IMR-90 (cell line): ENCODE measurements around the gene CAPZA1. TPM values are rescaled to one million over a fixed set of nuclear protein-coding genes. Genes with fewer than 3 reads are reported as not detected.

Source experiments
- ATAC-seq: fragments of 200-7000 bp; cut with Tn5 transposase; 2 replicates; pipeline ENCODE4 v1.9.1; 2020; ENCODE audit warnings: low read depth, mild to moderate bottlenecking, moderate library complexity
- BruUV-seq: library from RNA; stranded (reverse); fragments of 400-500 nt; replicated peaks from 2 replicates; lab custom pipeline; 2021; lab: Mats Ljungman, UMichigan
- CTCF ChIA-PET: fragments of 300-600 bp; formaldehyde crosslinking; extraction: SDS; loops from one replicate; lab custom pipeline; 2021; ENCODE audit warnings: antibody characterized with exemption; lab: Yijun Ruan, JAX
- POLR2A ChIA-PET: fragments of 300-600 bp; sonication (Branson Sonifier 250); formaldehyde crosslinking; loops from one replicate; lab custom pipeline; 2022; ENCODE audit warnings: antibody characterized with exemption; ENCODE audit not compliant: unreplicated experiment; lab: Charles Lee
- DNase-seq: peaks from one replicate; pipeline ENCODE4 v3.0.0; 2013
- H2AFZ ChIP-seq: replicated peaks from 2 replicates; pipeline ENCODE3; 2013; ENCODE audit warnings: low read length, mild to moderate bottlenecking; ENCODE audit not compliant: poor library complexity
- H2AK5ac ChIP-seq: 2 replicates; pipeline ENCODE4 v1.6.1; 2013; ENCODE audit warnings: low read depth, low read length, inconsistent platforms
- H2AK9ac ChIP-seq: replicated peaks from 2 replicates; pipeline ENCODE3; 2013; ENCODE audit warnings: mild to moderate bottlenecking, low read depth, low read length, moderate library complexity; ENCODE audit not compliant: poor library complexity
- H2BK120ac ChIP-seq: 2 replicates; pipeline ENCODE4 v1.6.1; 2013; ENCODE audit warnings: low read depth, low read length, inconsistent platforms
- H2BK15ac ChIP-seq: 3 replicates; pipeline ENCODE4 v1.6.1; 2013; ENCODE audit warnings: low read depth, low read length, inconsistent platforms
- H2BK20ac ChIP-seq: 2 replicates; pipeline ENCODE4 v1.6.1; 2013; ENCODE audit warnings: low read depth, mild to moderate bottlenecking, inconsistent platforms, low read length, moderate library complexity
- H2BK5ac ChIP-seq: 2 replicates; pipeline ENCODE4 v1.6.1; 2013; ENCODE audit warnings: mild to moderate bottlenecking, low read depth, low read length, inconsistent platforms; ENCODE audit not compliant: poor library complexity, severe bottlenecking
- H3K14ac ChIP-seq: replicated peaks from 2 replicates; pipeline ENCODE4 v1.6.1; 2013; ENCODE audit warnings: low read depth, low read length, inconsistent platforms
- H3K18ac ChIP-seq: 2 replicates; pipeline ENCODE4 v1.6.1; 2013; ENCODE audit warnings: low read depth, low read length, control low read depth
- H3K23ac ChIP-seq: 2 replicates; pipeline ENCODE4 v1.6.1; 2013; ENCODE audit warnings: low read depth, low read length, inconsistent platforms
- H3K27ac ChIP-seq: 2 replicates; pipeline ENCODE4 v1.5.1; 2013; ENCODE audit warnings: mild to moderate bottlenecking, control low read depth, low read length; ENCODE audit not compliant: insufficient read depth
- H3K27me3 ChIP-seq: 2 replicates; pipeline ENCODE4 v1.6.1; 2013; ENCODE audit warnings: low read length; ENCODE audit not compliant: control insufficient read depth, insufficient read depth
- H3K36me3 ChIP-seq: 2 replicates; pipeline ENCODE4 v1.6.1; 2013; ENCODE audit warnings: low read length, mixed read lengths; ENCODE audit not compliant: control insufficient read depth, insufficient read depth
- H3K4ac ChIP-seq: 2 replicates; pipeline ENCODE4 v1.6.1; 2013; ENCODE audit warnings: low read depth, low read length, inconsistent platforms
- H3K4me1 ChIP-seq: 2 replicates; pipeline ENCODE4 v1.6.1; 2013; ENCODE audit warnings: low read length, mixed read lengths; ENCODE audit not compliant: control insufficient read depth, insufficient read depth
- H3K4me2 ChIP-seq: 2 replicates; pipeline ENCODE4 v1.6.1; 2013; ENCODE audit warnings: low read depth, mild to moderate bottlenecking, control low read depth, low read length, moderate library complexity
- H3K4me3 ChIP-seq: 2 replicates; pipeline ENCODE4 v1.5.1; 2013; ENCODE audit warnings: low read depth, mild to moderate bottlenecking, control low read depth, low read length, moderate library complexity; ENCODE audit not compliant: insufficient read depth
- H3K56ac ChIP-seq: 2 replicates; pipeline ENCODE4 v1.6.1; 2013; ENCODE audit warnings: low read length, inconsistent platforms; ENCODE audit not compliant: insufficient read depth; ENCODE audit errors: extremely low read depth
- H3K79me1 ChIP-seq, 2 experiments: 2 replicates each; pipeline ENCODE4 v1.6.1; 2013; ENCODE audit warnings: low read length in 2 of 2, inconsistent platforms in 1 of 2, low read depth in 1 of 2
- H3K9ac ChIP-seq: 2 replicates; pipeline ENCODE4 v1.6.1; 2013; ENCODE audit warnings: low read depth, low read length, control low read depth
- H3K9me1 ChIP-seq: 2 replicates; pipeline ENCODE4 v1.6.1; 2013; ENCODE audit warnings: low read length, inconsistent platforms; ENCODE audit not compliant: insufficient read depth
- H3K9me3 ChIP-seq: 2 replicates; pipeline ENCODE4 v1.6.1; 2013; ENCODE audit warnings: low read length; ENCODE audit not compliant: control insufficient read depth, insufficient read depth
- H4K20me1 ChIP-seq: 2 replicates; pipeline ENCODE4 v1.6.1; 2013; ENCODE audit warnings: low read length, inconsistent platforms; ENCODE audit not compliant: insufficient read depth
- H4K5ac ChIP-seq: 2 replicates; pipeline ENCODE4 v1.6.1; 2013; ENCODE audit warnings: mild to moderate bottlenecking, low read depth, low read length, control low read depth
- H4K8ac ChIP-seq, 2 experiments: 2 replicates each; pipeline ENCODE4 v1.6.1; 2013; ENCODE audit warnings: low read depth in 2 of 2, low read length in 2 of 2, control low read depth in 1 of 2, inconsistent platforms in 1 of 2
- H4K91ac ChIP-seq: 2 replicates; pipeline ENCODE4 v1.6.1; 2013; ENCODE audit warnings: low read depth, low read length, inconsistent platforms; ENCODE audit not compliant: insufficient read depth
- SMC3 ChIP-seq: fragments of 150-350 bp; IDR thresholded peaks from 2 replicates; pipeline ENCODE4 v1.6.1; 2016; ENCODE audit warnings: low read depth, mild to moderate bottlenecking, antibody characterized with exemption, low read length, moderate library complexity
- WGBS, 2 experiments: methylation state at CpG; one replicate each; pipeline versions ENCODE4 v1.1.5 to v1.1.7; 2013; ENCODE audit warnings: missing lambda C conversion rate in 2 of 2; ENCODE audit not compliant: insufficient read length in 1 of 2; ENCODE audit errors: extremely low coverage in 2 of 2; 5-methylcytosine and 5-hydroxymethylcytosine counted together
- dilution Hi-C: fragments of 300-500 bp; cut with HindIII; formaldehyde crosslinking; loops from one replicate; pipeline ENCODE4 v1.14.3; 2018; ENCODE audit warnings: low sequenced_read_pairs; ENCODE audit not compliant: unreplicated experiment
- in situ Hi-C: fragments of 300-500 bp; cut with MboI; formaldehyde crosslinking; loops from 3 replicates; pipeline ENCODE4 v1.14.3; 2019; ENCODE audit warnings: low sequenced_read_pairs, inconsistent platforms, mixed read lengths
- intact Hi-C: fragments of 100-400 bp; cut with micrococcal nuclease; formaldehyde crosslinking; loops from 2 replicates; pipeline ENCODE4 v1.10.0; 2022
- polyA plus RNA-seq, 3 experiments: library from polyadenylated mRNA; depleted of rRNA; stranded (reverse); fragments of >200 nt; gene quantifications; 2 replicates each; pipeline ENCODE4 v1.2.3, GENCODE V29; 2012; ENCODE audit warnings: low replicate concordance in 1 of 3
- total RNA-seq: library from RNA; depleted of rRNA; stranded (reverse); fragments of >200 nt; gene quantifications from 2 replicates; pipeline ENCODE4 v1.2.3, GENCODE V29; 2012

The CAPZA1 gene
- total and polyA plus RNA-seq, 2 of the 4 experiments (the other 2 are of a cell fraction), result 108 to 262 TPM

GRCh38 chr1:112693821-112694220 is 74.2 kb downstream of the CAPZA1 start:
- ATAC-seq (no peak), DNase-seq (no peak)
- H2AK5ac ChIP-seq, result no peak overlapping the region
- no peak overlapping the region for H3K4me2 ChIP-seq
- ChIA-PET POLR2A (no interaction called here), CTCF (no interaction called here)
- 60% methylated on average over 1 of the region's 6 CpGs; no CpG with 5 or more reads in 1 of the 2 experiments for WGBS, 2 experiments
- no peak for TF ChIP-seq SMC3
- H3K4me3 ChIP-seq, result no peak overlapping the region
- peaks cover 8 to 23% of the 10 kb centered on the region in 2 experiments for H3K79me1 ChIP-seq
- no peak overlapping the region for H3K56ac ChIP-seq
- no peaks in the 10 kb centered on the region for H3K9me3 ChIP-seq
- H4K20me1 ChIP-seq, result no peaks in the 10 kb centered on the region
- H4K91ac ChIP-seq, result no peak overlapping the region
- H3K14ac ChIP-seq, result no peak overlapping the region
- H3K4ac ChIP-seq, result no peak overlapping the region
- intact Hi-C loops, result no loop called here
- in situ Hi-C loops, result no loop called here
- H2BK5ac ChIP-seq, result no peak overlapping the region
- H2BK120ac ChIP-seq, result no peak overlapping the region
- no peak overlapping the region for H3K9ac ChIP-seq
- no peak overlapping the region for H3K23ac ChIP-seq
- peaks cover 72% of the 10 kb centered on the region for H3K36me3 ChIP-seq
- no peak overlapping the region for H4K8ac ChIP-seq
- no peak overlapping the region for H4K5ac ChIP-seq
- dilution Hi-C loops, result no loop called here
- no peak overlapping the region for H2BK15ac ChIP-seq
- TSS peak; percentile 17 for BruUV-seq
- no peak overlapping the region for H3K27ac ChIP-seq
- H3K9me1 ChIP-seq, result peaks cover 4% of the 10 kb centered on the region; the same call in 1 of the 2 replicates
- H2AFZ ChIP-seq, result no peak overlapping the region
- no peak overlapping the region for H2AK9ac ChIP-seq
- no peak overlapping the region for H2BK20ac ChIP-seq
- H3K27me3 ChIP-seq, result no peaks in the 10 kb centered on the region
- H3K18ac ChIP-seq, result no peak overlapping the region
- H3K4me1 ChIP-seq, result no peaks in the 10 kb centered on the region
